Parathyroid adenoma (tissue), 2 donors: Measurements from ENCODE around the gene TBX4.

ENCODE experiments used
- H2AFZ ChIP-seq: fragments of 300-600 bp; sonication (generic); one replicate; pipeline ENCODE4 v1.7.0; 2017; ENCODE audit warnings: antibody characterized with exemption, mild to moderate bottlenecking
- H3K27ac ChIP-seq: fragments of 300-600 bp; sonication (generic); one replicate; pipeline ENCODE4 v1.7.0; 2017
- H3K27me3 ChIP-seq: fragments of 300-600 bp; sonication (generic); one replicate; pipeline ENCODE4 v1.7.0; 2017; ENCODE audit warnings: low read length; ENCODE audit not compliant: control insufficient read depth, insufficient read depth
- H3K36me3 ChIP-seq: fragments of 300-600 bp; sonication (generic); one replicate; pipeline ENCODE4 v1.7.0; 2017; ENCODE audit warnings: low read length; ENCODE audit not compliant: control insufficient read depth, insufficient read depth
- H3K4me1 ChIP-seq: fragments of 300-600 bp; sonication (generic); one replicate; pipeline ENCODE4 v1.7.0; 2017; ENCODE audit warnings: control low read depth
- H3K4me2 ChIP-seq: fragments of 300-600 bp; sonication (generic); one replicate; pipeline ENCODE4 v1.7.0; 2017; ENCODE audit warnings: low read length
- H3K4me3 ChIP-seq: fragments of 300-600 bp; sonication (generic); one replicate; pipeline ENCODE4 v1.7.0; 2017; ENCODE audit warnings: low read depth, low read length
- H3K79me2 ChIP-seq: fragments of 300-600 bp; sonication (generic); one replicate; pipeline ENCODE4 v1.7.0; 2017; ENCODE audit warnings: control low read depth
- H3K9ac ChIP-seq: fragments of 300-600 bp; sonication (generic); one replicate; pipeline ENCODE4 v1.7.0; 2017; ENCODE audit warnings: mild to moderate bottlenecking
- H3K9me3 ChIP-seq: fragments of 300-600 bp; sonication (generic); one replicate; pipeline ENCODE4 v1.7.0; 2017; ENCODE audit warnings: low read length; ENCODE audit not compliant: control insufficient read depth
- CTCF ChIP-seq: fragments of 300-600 bp; sonication (generic); IDR thresholded peaks from one replicate; pipeline ENCODE4 v1.7.0; 2017; ENCODE audit warnings: antibody characterized with exemption, mild to moderate bottlenecking
- donor health status: primary hyperparathyroidism.

Gene TBX4

GRCh38 chr17:61510237-61510636, 58.0 kb downstream of the TBX4 start:
- no peak overlapping the region for H3K4me2 ChIP-seq
- no peak overlapping the region for H3K9ac ChIP-seq
- no peaks in the 10 kb centered on the region for H3K36me3 ChIP-seq
- peaks cover 4% of the 10 kb centered on the region for H3K27me3 ChIP-seq
- no peak overlapping the region for H3K27ac ChIP-seq
- H2AFZ ChIP-seq: no peak overlapping the region
- no peaks in the 10 kb centered on the region for H3K9me3 ChIP-seq
- no peaks in the 10 kb centered on the region for H3K79me2 ChIP-seq
- no peaks in the 10 kb centered on the region for H3K4me1 ChIP-seq
- H3K4me3 ChIP-seq: no peak overlapping the region
- no peak for TF ChIP-seq CTCF

GRCh38 chr17:61510991-61511390, 58.8 kb downstream of the TBX4 start:
- no peaks in the 10 kb centered on the region for H3K4me1 ChIP-seq
- H3K36me3 ChIP-seq: no peaks in the 10 kb centered on the region
- no peak overlapping the region for H3K4me3 ChIP-seq
- peaks cover 4% of the 10 kb centered on the region for H3K27me3 ChIP-seq
- H3K27ac ChIP-seq: no peak overlapping the region
- no peak overlapping the region for H3K9ac ChIP-seq
- no peak overlapping the region for H2AFZ ChIP-seq
- H3K79me2 ChIP-seq: no peaks in the 10 kb centered on the region
- H3K9me3 ChIP-seq: no peaks in the 10 kb centered on the region
- no peak overlapping the region for H3K4me2 ChIP-seq
- TF ChIP-seq CTCF: no peak

- no peaks in the 10 kb centered on the region for H3K79me2 ChIP-seq
- no peak overlapping the region for H3K27ac ChIP-seq
- H3K4me3 ChIP-seq: no peak overlapping the region
- H2AFZ ChIP-seq: no peak overlapping the region
- H3K4me1 ChIP-seq: no peaks in the 10 kb centered on the region
- H3K27me3 ChIP-seq: no peaks in the 10 kb centered on the region
- H3K9me3 ChIP-seq: no peaks in the 10 kb centered on the region
- H3K4me2 ChIP-seq: no peak overlapping the region
- no peaks in the 10 kb centered on the region for H3K36me3 ChIP-seq
- no peak for TF ChIP-seq CTCF
- H3K9ac ChIP-seq: no peak overlapping the region
These were observed 59.4 kb downstream of the TBX4 start for GRCh38 chr17:61511480-61512182.

GRCh38 chr17:61514491-61514890, 62.3 kb downstream of the TBX4 start:
- Histone ChIP-seq H2AFZ (no peak overlapping the region), H3K27me3 (no peaks in the 10 kb centered on the region)
- no peak for TF ChIP-seq CTCF

GRCh38 chr17:61517265-61517664, 65.0 kb downstream of the TBX4 start:
- Histone ChIP-seq H3K4me2 (no peak overlapping the region), H3K36me3 (no peaks in the 10 kb centered on the region), H3K79me2 (no peaks in the 10 kb centered on the region), H3K9me3 (no peaks in the 10 kb centered on the region), H3K4me3 (no peak overlapping the region), H2AFZ (no peak overlapping the region), H3K4me1 (no peaks in the 10 kb centered on the region), H3K27me3 (no peaks in the 10 kb centered on the region), H3K9ac (no peak overlapping the region), H3K27ac (no peak overlapping the region)
- TF ChIP-seq CTCF: no peak

More at GRCh38 chr17:61514491-61514890, 62.3 kb downstream of the TBX4 start:
- Histone ChIP-seq H3K4me2 (no peak overlapping the region), H3K4me1 (no peaks in the 10 kb centered on the region), H3K27ac (no peak overlapping the region), H3K9me3 (no peaks in the 10 kb centered on the region), H3K79me2 (no peaks in the 10 kb centered on the region), H3K4me3 (no peak overlapping the region), H3K9ac (no peak overlapping the region), H3K36me3 (no peaks in the 10 kb centered on the region)
